Cardiac muscle cell (in vitro differentiated cells and primary cell): ENCODE results near the gene UHRF2. TPM values are rescaled to one million over a fixed set of nuclear protein-coding genes. Genes with fewer than 3 reads are reported as not detected.
"Not testable (repeated sequence)": the region's sequence is repeated elsewhere in the genome, so short reads cannot be mapped to it uniquely, and the experiment has no call there.

Source experiments
- DNase-seq, 2 donors: peaks; one replicate each; pipeline versions ENCODE4 v3.0.0 to v3.0.0-alpha.2; 2010 to 2017; ENCODE audit warnings: low read depth in 1 of 2, low spot score in 1 of 2
- H3K27ac ChIP-seq: fragments of 200-600 bp; sonication (generic); 2 replicates; pipeline ENCODE4 v1.5.1; 2016
- H3K27me3 ChIP-seq: fragments of 200-600 bp; sonication (generic); 2 replicates; pipeline ENCODE4 v1.6.0; 2016; ENCODE audit warnings: control low read depth
- H3K36me3 ChIP-seq: fragments of 200-600 bp; sonication (generic); 2 replicates; pipeline ENCODE4 v1.5.1; 2016; ENCODE audit warnings: control low read depth
- H3K4me1 ChIP-seq: fragments of 200-600 bp; sonication (generic); 2 replicates; pipeline ENCODE4 v1.8.1; 2017; ENCODE audit warnings: low read depth, mild to moderate bottlenecking, mixed run types
- H3K4me3 ChIP-seq: fragments of 200-600 bp; sonication (generic); 2 replicates; pipeline ENCODE4 v1.5.1; 2016; ENCODE audit warnings: mild to moderate bottlenecking
- H3K9me3 ChIP-seq: fragments of 200-600 bp; sonication (generic); 2 replicates; pipeline ENCODE4 v1.5.1; 2017; ENCODE audit warnings: low read depth, mild to moderate bottlenecking, control low read depth
- CTCF ChIP-seq: IDR thresholded peaks from 2 replicates; pipeline ENCODE4 v1.5.1; 2012; ENCODE audit warnings: low read depth, mild to moderate bottlenecking, low read length
- polyA plus RNA-seq: library from polyadenylated mRNA; unstranded; fragments of >200 nt; fragmentation: Nextera tagmentation; extraction: Ambion mirVana; gene quantifications from 2 replicates; pipeline ENCODE4 v1.2.1, GENCODE V29; 2016
- total RNA-seq: library from RNA; depleted of rRNA; stranded (reverse); fragments of >200 nt; gene quantifications from 2 replicates; pipeline ENCODE4 v1.2.3, GENCODE V29; 2016

The UHRF2 gene
- total RNA-seq (25.5 and 38.6 TPM in 2 replicates), polyA plus RNA-seq (18.1 and 19.6 TPM in 2 replicates)

- peaks cover 13% of the 10 kb centered on the region for H3K4me1 ChIP-seq
- H3K36me3 ChIP-seq, result no peaks in the 10 kb centered on the region
- DNase-seq, result peak; percentile 97 to 98
- TF ChIP-seq CTCF, result no peak
- peaks cover 20% of the 10 kb centered on the region for H3K27me3 ChIP-seq
- peak within 1 kb of the TSS; percentile 69 for H3K27ac ChIP-seq
- H3K9me3 ChIP-seq, result no peaks in the 10 kb centered on the region
- peak within 1 kb of the TSS; percentile 69 for H3K4me3 ChIP-seq
These were observed at the start of gene UHRF2 for GRCh38 chr9:6412487-6413364. Gene UHRF2, plus strand, starts transcription at chr9:6413199. Its CDS starts 292 bp downstream, at chr9:6413491.

- no peaks in the 10 kb centered on the region for H3K4me1 ChIP-seq
- H3K27ac ChIP-seq, result no peak overlapping the region
- peak in 1 of 2 donors; percentile 29 for DNase-seq
- no peak for TF ChIP-seq CTCF
- no peaks in the 10 kb centered on the region for H3K27me3 ChIP-seq
- H3K4me3 ChIP-seq, result no peak overlapping the region
- H3K9me3 ChIP-seq, result no peaks in the 10 kb centered on the region
- no peaks in the 10 kb centered on the region for H3K36me3 ChIP-seq
These were observed 45.7 kb upstream of the UHRF2 start for GRCh38 chr9:6367128-6367890.

- Histone ChIP-seq H3K36me3 (no peaks in the 10 kb centered on the region), H3K27ac (no peak overlapping the region), H3K4me1 (no peaks in the 10 kb centered on the region), H3K9me3 (no peaks in the 10 kb centered on the region), H3K4me3 (no peak overlapping the region), H3K27me3 (no peaks in the 10 kb centered on the region)
- no peak for TF ChIP-seq CTCF
- DNase-seq, result no peak
These were observed 44.2 kb upstream of the UHRF2 start for GRCh38 chr9:6368831-6369230.

GRCh38 chr9:6381477-6382012 is 31.5 kb upstream of the UHRF2 start:
- H3K4me1 ChIP-seq, H3K4me3 ChIP-seq, H3K9me3 ChIP-seq, H3K36me3 ChIP-seq, H3K27me3 ChIP-seq, DNase-seq, H3K27ac ChIP-seq: not testable (repeated sequence)

GRCh38 chr9:6382681-6383080 is 30.3 kb upstream of the UHRF2 start:
- Histone ChIP-seq H3K4me1 (no peaks in the 10 kb centered on the region), H3K36me3 (no peaks in the 10 kb centered on the region), H3K27me3 (no peaks in the 10 kb centered on the region), H3K27ac (no peak overlapping the region), H3K4me3 (no peak overlapping the region), H3K9me3 (no peaks in the 10 kb centered on the region)
- peak in 1 of 2 donors; percentile 15 for DNase-seq
- TF ChIP-seq CTCF, result no peak
